GM18517 (cell line): Measurements from ENCODE around the gene PTPDC1.

Experiments used
- ATAC-seq: cut with Tn5 transposase; IDR thresholded peaks from one replicate; pipeline ENCODE4 v1.9.1; 2021; ENCODE audit warnings: mild to moderate bottlenecking, moderate library complexity; ENCODE audit not compliant: unreplicated experiment

PTPDC1 gene

DNA sequence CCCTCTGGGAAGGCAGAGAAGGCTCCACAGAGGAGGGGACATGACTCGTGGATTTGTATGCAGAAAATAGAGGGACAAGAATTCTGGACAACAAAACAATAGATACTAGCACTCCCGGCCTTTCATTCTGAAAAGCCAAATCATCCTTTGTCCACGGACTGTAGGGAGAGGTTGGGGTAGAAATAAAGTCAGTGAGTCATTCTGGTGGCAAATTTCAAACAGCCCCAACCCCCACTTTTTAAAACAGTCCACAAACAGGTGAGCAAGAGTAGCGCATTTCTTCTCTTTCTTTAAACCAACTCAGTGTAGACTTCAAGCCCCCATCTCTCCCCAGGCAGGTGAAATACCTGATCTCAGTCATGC, 56.1 kb downstream of the PTPDC1 start:
- ATAC-seq: no peak

DNA sequence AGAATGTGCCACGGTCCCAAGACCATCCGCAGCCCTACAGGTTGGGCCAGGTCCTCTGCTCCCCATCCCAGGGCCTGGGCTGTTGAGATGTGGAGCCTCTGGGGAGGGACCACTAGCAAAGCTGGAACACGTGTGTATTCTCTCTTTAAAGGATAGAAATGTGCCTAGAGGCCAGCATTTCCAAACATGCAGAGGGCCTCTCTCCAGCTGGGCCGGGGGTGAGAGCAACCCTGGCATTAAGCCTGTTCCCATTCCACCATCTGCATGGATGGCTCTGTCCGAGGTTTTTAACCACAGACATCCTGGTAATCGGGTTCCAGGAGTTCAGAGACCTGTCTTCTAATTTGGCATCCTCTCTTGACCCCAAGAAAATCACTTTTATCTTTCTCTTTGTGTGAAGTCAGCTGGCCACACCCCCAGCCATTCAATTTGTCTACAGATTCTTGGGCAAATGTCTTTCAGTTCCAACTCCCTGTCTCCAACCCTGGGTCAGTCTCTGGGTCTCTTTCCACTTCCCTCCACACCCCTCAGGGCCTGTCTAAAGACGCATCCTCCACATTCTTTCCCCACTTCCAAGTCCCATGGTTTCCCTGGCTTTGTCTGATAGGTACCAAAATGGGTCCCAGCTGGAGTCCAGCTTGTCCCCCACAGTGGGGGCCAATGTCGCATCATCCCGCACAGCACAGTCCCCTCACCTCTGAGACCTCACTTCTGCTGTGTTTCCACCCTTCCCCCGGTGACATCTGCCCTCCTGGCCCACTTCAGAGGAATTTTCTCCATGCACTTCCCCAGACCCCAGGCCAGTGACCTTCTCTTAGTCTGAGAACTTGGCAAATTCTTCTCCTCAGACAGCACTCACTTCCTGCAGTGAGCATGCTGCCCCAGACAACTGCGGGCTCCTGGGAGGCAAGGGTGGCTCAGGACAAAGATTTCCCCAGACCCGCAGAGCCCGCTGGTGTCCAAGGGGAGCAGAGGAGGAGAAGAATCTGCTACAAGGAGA, 56.8 kb downstream of the PTPDC1 start:
- no peak for ATAC-seq

DNA sequence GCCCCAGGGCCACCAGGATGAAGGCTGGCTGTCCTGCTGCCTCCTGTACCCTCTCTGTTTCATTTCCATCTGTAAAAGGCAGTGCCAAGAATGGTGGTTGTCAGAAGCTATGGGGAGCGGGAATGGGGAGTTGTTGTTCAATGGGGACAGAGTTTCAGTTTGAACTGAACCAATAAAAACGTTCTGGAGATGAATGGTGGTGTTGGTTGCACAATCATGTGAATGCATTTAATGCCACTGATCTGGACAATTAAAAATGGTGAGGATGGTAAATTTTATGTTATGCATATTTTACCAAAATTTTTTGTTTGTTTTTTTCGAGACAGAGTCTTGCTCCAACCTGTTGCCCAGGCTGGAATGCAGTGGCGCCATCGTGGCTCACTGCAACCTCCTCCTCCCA, 58.1 kb downstream of the PTPDC1 start:
- ATAC-seq: no peak

DNA sequence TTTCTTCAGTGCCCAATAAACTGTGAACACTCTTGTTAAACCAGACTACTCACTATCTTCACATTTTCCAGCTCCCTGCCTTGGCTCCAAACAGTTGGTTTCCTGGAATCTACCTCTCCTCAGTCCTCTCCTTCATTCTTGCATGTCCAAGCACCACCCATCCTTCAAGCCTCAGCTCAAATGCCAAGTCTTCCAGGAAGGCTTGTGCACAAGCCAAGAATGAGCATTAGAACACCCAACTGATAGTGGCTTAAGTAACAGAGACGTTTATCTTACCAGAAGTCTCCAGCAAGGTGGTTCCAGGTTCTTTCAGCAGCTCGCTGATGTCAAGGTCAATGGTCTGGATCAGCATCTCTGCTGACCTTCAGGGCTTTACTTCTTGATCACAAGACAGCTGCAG, 60.1 kb downstream of the PTPDC1 start:
- no peak for ATAC-seq

DNA sequence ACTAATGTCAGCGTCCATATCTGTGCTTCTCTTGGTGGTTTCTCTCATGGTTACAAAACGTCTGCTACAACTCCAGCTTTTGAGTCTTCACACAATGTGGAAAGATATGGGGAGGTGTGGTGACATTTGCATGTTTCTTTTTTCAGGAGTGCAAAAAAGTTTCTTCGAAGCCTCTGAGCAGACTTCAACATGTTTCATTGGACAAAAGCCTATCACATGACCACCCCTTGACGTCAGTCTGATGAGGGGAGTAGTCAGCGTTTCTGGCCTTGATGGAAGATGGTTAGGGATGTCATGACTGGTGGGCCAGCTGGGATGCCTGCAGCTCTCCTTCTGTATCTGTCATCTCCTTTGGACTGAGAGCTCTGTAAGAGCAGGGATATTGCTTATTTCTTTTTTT, 61.4 kb downstream of the PTPDC1 start:
- ATAC-seq: no peak

DNA sequence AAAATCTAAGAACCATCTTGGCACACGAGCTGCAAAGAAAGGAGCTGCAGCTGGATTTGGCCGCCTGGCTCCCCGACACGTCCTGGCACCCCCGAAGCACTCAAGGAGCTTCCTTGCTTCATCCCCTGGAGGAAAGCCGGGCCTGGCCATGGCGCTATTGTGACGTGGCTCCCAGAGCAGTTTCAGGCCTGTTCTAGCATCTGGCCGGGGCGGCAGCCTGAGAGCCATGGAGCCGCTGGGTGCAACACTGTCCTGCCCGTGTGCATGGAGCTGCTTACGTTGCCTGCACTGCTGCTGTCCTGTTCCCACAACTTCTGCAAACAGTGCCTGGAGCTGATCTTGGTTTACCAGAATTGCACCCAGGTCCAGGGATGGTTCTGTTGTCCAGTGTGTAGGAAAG, 63.5 kb downstream of the PTPDC1 start:
- no peak for ATAC-seq

DNA sequence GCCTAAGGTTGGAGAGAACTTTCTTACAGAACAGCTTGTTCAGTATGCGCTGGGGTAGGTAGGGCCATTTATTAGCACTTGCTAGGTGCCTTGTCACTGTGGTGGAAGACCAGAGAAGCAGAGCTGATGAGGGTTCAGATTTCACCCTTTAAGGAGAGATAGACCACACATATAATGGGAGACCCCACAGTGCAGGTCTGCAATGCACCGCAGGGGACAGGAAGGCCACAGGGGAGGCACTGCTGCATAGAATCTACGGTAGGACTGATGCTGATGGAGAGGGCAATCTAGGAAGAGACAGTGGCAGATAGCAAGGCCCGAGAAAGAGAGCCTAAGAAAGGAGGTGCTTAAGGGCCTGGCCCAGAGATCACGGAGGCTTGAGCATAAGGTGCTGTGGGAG, 64.2 kb downstream of the PTPDC1 start:
- ATAC-seq: no peak

DNA sequence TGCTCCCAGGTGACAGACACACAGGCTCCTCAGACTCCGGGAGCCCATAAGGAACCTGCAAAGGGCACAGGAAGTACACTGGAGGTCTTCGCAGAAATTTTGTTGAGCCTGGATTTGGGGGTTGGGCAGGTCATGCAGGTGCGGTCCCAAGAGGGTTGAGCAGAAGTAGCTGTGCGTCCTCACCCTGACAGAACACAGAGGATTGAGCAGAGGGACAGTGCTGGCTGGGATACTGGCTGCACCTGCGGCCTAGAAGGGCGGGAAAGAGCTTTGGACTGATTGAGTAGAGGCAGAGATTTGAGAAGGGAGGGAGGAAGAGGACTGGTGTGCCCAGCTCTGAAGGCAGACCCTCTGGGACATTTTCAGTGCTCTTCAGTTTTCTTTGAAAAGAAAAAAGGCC, 65.4 kb downstream of the PTPDC1 start:
- no peak for ATAC-seq

DNA sequence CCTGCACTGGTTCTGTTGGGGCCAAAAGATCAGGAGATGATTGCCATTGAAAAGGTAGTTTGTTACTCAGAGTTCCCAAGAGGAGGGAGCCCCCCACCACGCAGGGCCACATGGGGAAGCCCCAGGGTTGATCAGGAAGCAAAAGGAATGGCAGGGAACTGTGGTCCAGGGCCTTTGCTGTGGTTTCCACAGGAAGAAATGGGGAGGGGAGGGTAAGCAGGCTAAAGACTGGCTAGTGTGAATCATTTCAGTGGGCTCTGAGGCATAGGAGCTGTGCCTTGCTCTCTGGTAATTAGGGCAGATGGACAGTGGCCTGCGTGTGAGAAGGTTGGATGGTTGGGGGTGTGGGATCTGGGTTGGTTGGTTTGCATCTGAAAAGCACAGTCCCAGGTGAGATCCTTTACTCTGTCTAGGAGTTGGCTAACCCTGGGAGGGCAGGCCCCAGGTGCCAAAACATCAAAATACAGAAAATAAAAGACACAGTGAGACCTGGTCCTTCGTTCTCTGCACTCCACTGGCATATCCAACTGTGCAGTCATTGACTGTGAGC, 66.1 kb downstream of the PTPDC1 start:
- no peak for ATAC-seq

DNA sequence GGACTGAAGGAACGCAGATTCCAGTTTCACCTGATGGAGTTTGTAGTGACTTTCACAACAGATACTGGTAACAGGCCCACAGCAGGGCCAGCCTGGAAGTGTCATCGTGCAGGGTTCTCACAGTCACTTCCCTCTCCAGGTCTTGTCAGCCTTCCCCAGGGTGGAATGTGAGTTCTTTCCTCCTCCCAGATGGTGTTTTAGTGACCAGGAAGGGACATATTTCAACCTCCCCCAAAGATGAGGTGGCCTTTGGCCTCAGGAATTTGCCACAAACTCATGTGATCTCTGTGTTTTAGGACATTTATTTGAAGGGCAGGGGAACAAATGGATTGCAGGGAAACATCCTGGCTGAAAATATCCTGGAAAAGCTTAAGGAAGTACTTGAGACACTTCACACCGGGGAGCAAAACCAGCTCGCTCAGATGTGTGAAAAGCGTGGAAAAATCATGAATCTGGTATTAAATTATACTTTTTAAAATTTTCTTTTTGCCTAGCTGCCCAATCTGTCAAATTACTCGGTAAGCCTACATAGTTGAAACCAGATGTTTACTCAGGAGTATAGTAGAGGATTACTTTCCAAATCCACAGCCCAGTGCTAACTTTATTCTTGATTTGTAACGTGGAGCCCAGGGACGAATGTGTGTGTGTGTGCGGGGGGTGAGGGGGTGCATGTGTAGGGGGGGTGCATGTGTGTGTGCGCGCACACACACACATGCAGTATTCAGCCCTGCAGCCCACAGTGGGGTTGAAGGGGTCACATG, 66.8 kb downstream of the PTPDC1 start:
- ATAC-seq: no peak

DNA sequence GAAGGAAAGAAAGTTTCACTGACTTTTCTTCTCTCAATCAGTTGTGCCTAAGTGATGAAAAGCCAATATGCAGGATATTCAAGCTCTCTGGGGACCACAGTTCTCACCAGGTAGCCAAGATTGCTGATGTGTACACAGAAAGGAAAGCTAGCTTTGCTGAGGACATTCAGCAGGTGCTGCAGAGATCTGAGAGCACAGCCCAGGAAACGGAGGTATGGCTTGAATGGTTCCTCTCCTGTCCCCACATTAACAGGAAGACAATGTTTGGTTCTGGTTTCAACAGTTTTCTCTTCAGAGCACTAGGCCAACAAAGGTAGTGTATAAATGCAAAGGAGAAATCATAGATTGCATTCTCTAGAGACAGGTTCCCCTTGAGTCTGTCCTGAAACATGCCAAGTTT, 69.6 kb downstream of the PTPDC1 start:
- no peak for ATAC-seq

DNA sequence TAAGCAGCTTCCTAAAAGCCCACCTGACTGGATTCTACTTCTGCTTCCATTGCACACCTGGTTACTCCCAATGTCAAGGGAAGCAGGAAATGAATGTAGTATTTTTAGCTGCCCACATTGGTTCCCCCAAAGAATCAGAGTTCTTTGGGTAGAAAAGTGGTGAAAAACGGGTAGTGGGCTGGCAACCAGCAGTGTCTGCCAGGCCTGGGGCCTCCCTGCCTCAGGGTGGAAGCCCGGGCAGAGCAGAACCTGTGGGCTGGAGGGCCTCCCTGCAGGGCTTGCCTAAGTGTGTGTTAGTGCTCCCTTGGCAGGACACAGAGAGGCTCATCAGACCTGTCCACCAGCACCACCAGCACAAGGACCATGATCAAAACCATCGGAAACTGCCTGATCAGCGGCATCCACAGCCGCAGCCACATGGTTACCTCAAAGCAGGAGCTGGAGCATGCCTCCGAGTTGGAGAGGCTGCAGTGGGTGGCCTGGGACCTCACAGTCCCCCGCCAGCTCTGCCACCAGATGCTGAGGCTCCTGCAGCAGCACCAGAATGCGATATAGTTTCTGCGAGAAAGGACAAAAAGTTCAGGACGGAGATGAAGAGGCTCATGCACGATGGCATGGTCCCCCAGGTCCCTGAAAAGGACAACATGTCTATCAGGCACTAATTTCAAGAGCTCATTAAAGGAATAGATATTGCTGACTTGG, 72.2 kb downstream of the PTPDC1 start:
- no peak for ATAC-seq

DNA sequence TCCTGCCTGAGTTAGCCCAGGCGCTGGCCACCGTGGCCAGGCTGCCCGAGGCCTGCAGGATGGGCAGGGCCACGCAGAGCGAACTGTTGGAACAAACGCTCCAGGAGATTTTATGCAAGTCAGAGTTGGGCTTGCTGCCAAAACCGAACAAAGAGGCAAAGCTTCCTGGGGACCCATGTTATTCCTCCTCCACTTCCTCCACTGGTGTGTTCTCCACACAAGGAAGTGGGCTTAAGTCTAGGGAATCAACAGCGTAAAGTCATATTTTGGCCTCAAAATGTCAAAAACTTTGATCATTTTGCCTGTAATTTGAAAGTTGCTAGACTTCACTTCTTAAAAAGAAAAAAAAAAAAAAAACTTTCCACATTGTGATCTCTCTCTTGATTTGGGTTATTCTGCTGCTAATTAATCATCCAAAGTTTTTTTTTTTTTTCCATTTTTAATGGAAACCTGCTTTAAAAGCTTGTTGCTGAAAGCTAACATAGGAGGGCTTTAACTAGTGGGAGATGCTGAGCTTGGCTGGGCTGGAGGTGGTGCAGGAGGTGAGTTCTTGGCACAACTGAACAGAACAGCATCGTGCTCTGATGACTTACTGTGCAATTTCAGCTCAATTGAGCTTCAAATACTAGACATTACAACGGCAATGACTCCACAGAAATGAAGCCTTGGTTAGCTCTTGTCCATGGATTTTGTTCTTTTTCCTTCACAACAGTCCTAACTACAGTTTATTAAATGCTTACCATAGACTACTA, 73.0 kb downstream of the PTPDC1 start:
- no peak for ATAC-seq
